ENCODE measurements around the gene FGD5. TPM values are rescaled to one million over a fixed set of nuclear protein-coding genes. Genes with fewer than 3 reads are reported as not detected.

Gene FGD5
- total RNA-seq, 1 donor from 2014 or later, result 16.2 TPM

GRCh38 chr3:14879211-14879874, 60.6 kb downstream of the FGD5 start:
- no peak for DNase-seq (ENCODE audit: extremely low spot score in 2 of 2)
- no peaks in the 10 kb centered on the region for H3K27me3 ChIP-seq
- H3K4me1 ChIP-seq, result peaks cover 20% of the 10 kb centered on the region
- no peak overlapping the region for H3K4me3 ChIP-seq
- intact Hi-C loops (cut with DNase I), result no loop called here
- no peak overlapping the region for H3K27ac ChIP-seq
- TF ChIP-seq POLR2A (IDR thresholded peaks at IDR 0.05) (no peak), POLR2AphosphoS5 (IDR thresholded peaks at IDR 0.05; ENCODE audit: insufficient read depth in 1 of 2, low read depth in 1 of 2) (no peak), CTCF (IDR thresholded peaks at IDR 0.05) (no peak)
- no peaks in the 10 kb centered on the region for H3K36me3 ChIP-seq
- no peaks in the 10 kb centered on the region for H3K9me3 ChIP-seq

GRCh38 chr3:14880447-14881106, 61.8 kb downstream of the FGD5 start:
- intact Hi-C loops (cut with DNase I), result no loop called here

GRCh38 chr3:14883226-14883625, 64.5 kb downstream of the FGD5 start:
- H3K4me1 ChIP-seq, result no peaks in the 10 kb centered on the region
- no peak for DNase-seq (ENCODE audit: extremely low spot score in 2 of 2)
- no peaks in the 10 kb centered on the region for H3K36me3 ChIP-seq
- H3K27ac ChIP-seq, result no peak overlapping the region
- no peak overlapping the region for H3K4me3 ChIP-seq
- no peaks in the 10 kb centered on the region for H3K27me3 ChIP-seq
- intact Hi-C loops (cut with DNase I), result no loop called here
- no peak for TF ChIP-seq POLR2A (IDR thresholded peaks at IDR 0.05)
- TF ChIP-seq POLR2AphosphoS5 (IDR thresholded peaks at IDR 0.05; ENCODE audit: insufficient read depth in 1 of 2, low read depth in 1 of 2), result no peak
- TF ChIP-seq CTCF (IDR thresholded peaks at IDR 0.05), result no peak
- H3K9me3 ChIP-seq, result no peaks in the 10 kb centered on the region

More at GRCh38 chr3:14880447-14881106, 61.8 kb downstream of the FGD5 start:
- Histone ChIP-seq H3K27ac (no peak overlapping the region), H3K9me3 (no peaks in the 10 kb centered on the region), H3K36me3 (no peaks in the 10 kb centered on the region), H3K4me3 (no peak overlapping the region), H3K27me3 (no peaks in the 10 kb centered on the region), H3K4me1 (peaks cover 20% of the 10 kb centered on the region)
- TF ChIP-seq POLR2AphosphoS5 (IDR thresholded peaks at IDR 0.05; ENCODE audit: insufficient read depth in 1 of 2, low read depth in 1 of 2), result no peak
- no peak for TF ChIP-seq POLR2A (IDR thresholded peaks at IDR 0.05)
- TF ChIP-seq CTCF (IDR thresholded peaks at IDR 0.05), result no peak
- DNase-seq (ENCODE audit: extremely low spot score in 2 of 2), result no peak

- TF ChIP-seq POLR2AphosphoS5 (IDR thresholded peaks at IDR 0.05; ENCODE audit: insufficient read depth in 1 of 2, low read depth in 1 of 2) (no peak), CTCF (IDR thresholded peaks at IDR 0.05) (no peak), POLR2A (IDR thresholded peaks at IDR 0.05) (no peak)
- intact Hi-C loops (cut with DNase I), result no loop called here
Observed at GRCh38 chr3:14884665-14885064, 65.9 kb downstream of the FGD5 start.

GRCh38 chr3:14885307-14885706, 66.5 kb downstream of the FGD5 start:
- no peak for TF ChIP-seq POLR2A (IDR thresholded peaks at IDR 0.05)
- TF ChIP-seq CTCF (IDR thresholded peaks at IDR 0.05), result no peak
- TF ChIP-seq POLR2AphosphoS5 (IDR thresholded peaks at IDR 0.05; ENCODE audit: insufficient read depth in 1 of 2, low read depth in 1 of 2), result no peak
- intact Hi-C loops (cut with DNase I), result no loop called here
- Histone ChIP-seq H3K27ac (no peak overlapping the region), H3K27me3 (no peaks in the 10 kb centered on the region), H3K4me1 (no peaks in the 10 kb centered on the region), H3K4me3 (no peak overlapping the region), H3K9me3 (no peaks in the 10 kb centered on the region), H3K36me3 (no peaks in the 10 kb centered on the region)
- DNase-seq (ENCODE audit: extremely low spot score in 2 of 2), result no peak

More at GRCh38 chr3:14884665-14885064, 65.9 kb downstream of the FGD5 start:
- no peaks in the 10 kb centered on the region for H3K4me1 ChIP-seq
- no peaks in the 10 kb centered on the region for H3K9me3 ChIP-seq
- no peaks in the 10 kb centered on the region for H3K27me3 ChIP-seq
- no peak for DNase-seq (ENCODE audit: extremely low spot score in 2 of 2)
- H3K36me3 ChIP-seq, result no peaks in the 10 kb centered on the region
- no peak overlapping the region for H3K27ac ChIP-seq
- no peak overlapping the region for H3K4me3 ChIP-seq

Measured in vagina (tissue), 2 donors.